ENCODE results near the gene SYT8.

The SYT8 gene

DNA sequence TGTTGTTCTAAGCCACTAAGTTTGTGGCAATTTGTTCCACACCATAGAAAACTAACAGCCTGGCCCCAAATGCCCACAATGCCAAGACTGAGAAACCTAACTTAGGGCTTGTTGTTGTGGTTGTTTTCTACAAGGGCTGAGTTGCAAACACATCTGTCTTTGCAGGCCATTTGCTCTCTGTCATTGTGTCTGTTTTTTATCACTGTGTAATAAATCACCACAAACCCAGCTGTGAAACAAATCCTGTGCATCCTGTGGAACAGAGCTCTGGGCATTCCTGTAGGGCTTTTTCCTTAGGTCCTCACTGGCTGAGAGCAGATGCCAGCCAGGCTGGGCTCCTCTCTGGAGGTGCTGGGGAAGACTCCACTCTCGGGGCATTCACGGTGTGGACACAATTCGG lies 15.7 kb upstream of the SYT8 start:
- DNase-seq: no peak

DNA sequence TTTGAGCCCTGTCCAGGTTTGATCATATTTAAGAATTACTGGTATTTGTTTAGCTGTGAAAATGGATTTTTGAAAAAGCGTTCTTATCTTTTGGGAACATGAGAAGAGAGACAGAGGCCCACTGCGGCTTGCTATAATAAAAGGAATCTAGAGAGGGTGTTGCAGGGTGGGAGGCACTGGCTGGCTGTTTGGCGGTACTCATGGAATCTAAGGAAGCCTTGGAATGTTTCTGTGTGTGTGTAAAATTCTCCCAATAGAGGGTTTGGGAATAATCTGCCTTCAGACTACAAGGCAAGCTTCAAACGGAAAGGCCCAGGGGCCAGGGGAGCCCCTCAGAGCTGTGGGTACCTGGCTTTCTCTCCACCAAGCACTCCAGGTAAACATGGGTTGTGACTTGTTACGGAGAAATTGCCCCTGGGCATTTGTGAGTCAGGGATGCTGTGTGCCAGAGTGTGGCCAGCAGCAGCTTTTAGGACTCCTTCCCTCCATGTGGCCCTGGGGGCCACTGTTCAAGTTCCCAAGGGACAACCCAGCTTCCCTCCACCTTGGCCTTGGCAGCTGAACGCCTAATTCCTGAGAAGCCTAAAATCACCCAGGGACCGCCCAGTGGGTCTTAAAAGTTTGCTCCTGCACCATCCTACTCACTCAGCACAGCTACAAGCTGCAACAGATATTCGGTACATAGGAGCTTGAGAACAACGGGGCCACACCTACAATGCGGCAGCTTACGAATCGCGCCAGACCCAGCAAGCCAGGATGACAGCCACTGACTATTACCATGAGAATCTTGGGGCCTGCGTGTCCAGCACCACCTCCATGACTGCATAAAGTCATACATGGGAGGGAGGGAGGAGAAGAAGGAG lies 14.1 kb upstream of the SYT8 start:
- no peak for DNase-seq

DNA sequence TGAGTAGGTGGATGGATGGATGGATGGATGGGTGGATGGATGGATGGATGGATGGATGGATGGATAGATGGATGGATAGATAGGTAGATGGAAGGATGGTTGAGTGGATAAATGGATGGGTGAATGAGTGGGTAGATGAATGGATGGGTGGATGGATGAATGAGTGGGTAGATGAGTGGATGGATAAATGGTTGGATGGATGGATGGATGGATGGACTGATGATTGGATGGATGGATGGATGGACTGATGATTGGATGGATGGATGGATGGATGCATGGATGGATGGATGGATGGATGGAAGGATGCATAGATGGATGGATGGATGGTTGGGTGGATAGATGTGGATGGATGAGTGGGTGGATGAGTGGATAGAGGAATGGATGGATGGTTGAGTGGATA lies 13.2 kb upstream of the SYT8 start:
- no peak for DNase-seq

DNA sequence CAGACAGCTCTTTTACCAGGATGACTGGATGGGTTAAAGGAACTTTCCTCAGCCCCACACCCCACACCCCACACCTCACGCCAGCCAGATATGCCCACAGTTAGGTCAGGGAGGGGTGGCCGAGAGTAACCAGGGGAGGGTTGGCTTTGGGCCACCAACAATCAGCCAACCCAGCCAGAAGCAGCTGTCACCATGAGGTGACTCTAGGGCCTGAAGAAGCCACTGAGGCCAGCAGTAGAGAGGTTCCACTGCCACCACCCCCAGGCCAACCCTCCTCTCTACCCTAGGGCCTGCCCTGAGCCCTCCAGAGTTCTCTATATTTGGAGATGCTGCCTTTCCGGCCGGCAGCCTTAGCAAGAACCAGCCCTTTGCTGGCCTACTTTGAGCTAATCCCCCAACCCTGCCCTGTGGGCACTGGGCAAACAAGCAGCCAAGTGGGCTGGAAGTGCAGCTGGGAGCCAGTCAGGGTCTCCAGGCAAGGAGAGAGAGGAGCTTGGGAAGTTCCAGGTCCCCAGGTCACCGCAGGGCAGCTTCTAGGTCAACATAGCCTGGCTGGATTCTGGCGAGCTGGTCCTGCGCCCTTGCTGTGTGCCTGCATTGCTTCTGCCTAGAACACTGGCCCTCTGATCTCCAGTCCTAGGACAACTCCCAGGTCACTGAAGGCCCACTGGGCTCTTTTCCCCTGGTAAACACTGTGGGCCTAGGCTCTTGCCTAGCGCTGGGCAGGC lies 12.0 kb upstream of the SYT8 start:
- DNase-seq: no peak

DNA sequence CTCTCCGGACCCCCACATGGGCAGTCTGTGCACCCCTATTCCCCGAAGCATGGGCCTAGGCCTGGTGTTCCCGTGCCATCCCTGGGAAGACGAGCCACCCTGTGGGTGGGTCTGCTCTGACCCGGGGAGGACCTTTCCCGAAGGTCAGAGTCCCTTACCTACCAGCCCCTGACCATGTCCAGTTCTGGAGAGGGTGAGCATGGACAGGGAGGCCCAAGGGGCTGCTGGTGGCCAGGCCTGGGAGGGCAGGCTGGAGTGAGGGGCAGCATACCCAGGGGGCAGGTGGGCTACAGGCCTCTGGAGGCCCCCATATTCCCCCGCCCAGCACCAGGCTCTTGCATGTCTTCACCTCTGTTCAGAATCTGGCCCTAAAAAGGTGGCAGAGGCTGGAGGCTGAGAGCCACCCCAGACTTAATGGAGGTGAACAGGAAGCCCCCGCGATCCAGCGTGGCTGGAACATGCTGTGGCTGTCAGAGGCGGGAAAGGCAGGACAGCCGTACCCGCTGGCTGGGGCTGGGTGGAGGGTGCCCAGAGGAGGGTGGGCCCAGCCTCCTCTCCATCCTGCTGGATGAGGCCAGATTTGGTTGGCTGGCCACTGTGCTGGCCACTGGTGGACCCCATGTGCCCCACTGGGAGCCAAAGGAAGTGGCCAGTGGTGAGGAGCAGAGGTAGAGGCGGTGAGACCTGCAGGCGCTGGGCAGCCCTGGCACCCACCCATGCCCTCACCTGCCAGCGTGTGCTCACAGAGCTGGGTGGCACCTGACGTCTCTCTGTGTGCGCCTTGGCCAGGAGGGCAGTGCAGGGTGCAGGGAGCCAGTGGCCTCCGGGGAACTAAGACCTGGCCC lies 11.2 kb upstream of the SYT8 start:
- DNase-seq: no peak

DNA sequence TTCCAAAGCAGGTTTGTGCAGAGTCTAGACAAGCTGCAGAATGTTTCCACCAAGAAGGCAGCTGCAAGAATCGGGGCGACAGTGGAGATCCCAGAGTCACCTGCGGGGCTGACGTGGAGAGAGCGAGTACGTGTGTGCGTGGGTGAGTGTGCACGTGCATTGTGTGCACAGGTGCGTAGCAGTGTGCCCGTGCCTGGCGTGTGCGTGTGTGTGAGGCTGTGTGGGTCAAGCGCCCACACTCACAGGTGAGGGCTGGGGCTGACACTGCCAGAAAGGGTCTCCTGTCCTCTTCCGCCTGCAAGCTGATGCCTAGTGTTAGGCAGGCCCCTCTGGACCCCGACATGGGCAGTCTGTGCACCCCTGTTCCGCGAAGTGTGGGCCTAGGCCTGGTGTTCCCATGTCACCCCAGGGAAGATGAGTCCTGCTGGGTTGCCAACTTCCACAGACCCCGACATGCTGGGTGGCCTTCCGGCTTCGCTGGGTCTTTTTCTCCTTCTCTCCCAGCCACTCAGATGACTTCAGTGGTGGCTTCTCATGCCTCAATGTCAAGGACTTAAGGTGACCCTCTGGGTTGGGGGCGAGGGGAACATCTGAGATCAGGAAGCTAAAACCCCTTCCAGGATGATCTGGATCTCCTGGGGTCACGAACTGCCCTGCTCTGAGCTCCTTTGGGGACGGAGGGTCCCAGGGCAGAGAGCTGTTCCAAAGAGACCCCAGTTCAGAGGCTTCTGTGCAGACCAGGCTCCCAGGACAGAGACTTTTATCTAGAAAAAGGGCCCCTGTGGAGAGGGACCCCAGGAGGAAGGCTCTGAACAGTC lies 10.4 kb upstream of the SYT8 start:
- DNase-seq: no peak

DNA sequence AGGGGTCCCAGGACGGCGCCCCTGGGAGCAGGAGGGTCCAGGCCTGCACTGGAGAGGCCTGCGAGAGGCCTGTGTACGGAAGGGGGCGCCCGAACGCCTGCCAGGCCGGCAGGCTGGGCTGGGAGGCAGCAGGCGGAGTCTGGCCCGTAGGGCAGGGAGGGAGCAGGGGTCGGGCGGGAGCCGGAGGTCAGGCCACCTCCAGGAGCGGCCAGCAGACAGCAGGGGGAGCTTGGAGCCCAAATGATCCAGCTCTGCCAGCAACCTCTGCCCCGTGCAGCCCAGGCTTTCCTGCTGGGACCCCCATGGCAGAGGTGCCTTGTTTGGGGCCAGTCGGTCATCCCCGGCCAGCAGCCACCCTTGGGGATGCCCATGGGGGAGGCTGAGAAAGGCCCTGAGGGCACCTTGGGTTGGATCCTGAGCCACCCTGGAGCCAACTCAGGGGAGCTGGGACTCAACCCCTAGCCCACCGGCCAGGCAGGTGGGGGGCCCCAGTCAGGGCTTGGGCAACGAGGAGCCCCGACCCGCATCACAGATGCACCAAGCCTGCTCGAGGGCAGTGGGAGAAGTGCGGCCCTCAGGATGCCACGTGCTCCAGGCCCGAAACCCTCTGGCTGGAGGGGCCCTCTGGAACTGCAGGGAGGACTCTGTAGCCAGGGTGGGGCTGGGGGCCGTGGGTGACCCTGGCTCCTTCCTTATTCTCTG lies 9.6 kb upstream of the SYT8 start:
- no peak for DNase-seq

DNA sequence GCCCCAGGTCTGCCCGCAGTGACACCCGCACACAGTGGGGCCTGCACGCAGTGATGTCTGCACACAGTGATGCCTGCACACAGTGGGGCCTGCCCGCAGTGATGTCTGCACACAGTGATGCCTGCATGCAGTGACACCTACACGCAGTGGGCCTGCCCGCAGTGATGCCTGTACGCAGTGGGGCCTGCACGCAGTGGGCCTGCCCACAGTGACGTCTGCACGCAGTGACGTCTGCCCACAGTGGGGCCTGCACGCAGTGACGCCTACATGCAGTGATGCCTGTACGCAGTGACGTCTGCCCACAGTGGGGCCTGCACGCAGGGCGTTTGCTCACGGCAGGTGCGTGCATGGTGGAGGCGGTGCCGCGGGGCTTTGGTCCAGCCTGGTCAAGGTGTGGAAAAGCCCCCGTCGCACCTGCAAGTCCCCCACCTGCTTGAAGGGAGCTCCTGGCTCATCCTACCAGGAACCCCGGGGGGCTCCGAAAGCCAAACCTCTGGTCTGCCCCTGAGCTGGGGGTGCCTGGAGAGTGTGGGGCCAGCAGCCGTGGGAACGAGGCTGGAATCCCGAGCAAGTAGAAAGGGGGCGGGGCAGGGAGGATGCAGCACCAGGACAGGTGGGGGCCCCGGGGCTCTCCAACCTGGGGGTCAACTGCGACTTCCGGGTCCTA lies 8.9 kb upstream of the SYT8 start:
- DNase-seq: no peak

DNA sequence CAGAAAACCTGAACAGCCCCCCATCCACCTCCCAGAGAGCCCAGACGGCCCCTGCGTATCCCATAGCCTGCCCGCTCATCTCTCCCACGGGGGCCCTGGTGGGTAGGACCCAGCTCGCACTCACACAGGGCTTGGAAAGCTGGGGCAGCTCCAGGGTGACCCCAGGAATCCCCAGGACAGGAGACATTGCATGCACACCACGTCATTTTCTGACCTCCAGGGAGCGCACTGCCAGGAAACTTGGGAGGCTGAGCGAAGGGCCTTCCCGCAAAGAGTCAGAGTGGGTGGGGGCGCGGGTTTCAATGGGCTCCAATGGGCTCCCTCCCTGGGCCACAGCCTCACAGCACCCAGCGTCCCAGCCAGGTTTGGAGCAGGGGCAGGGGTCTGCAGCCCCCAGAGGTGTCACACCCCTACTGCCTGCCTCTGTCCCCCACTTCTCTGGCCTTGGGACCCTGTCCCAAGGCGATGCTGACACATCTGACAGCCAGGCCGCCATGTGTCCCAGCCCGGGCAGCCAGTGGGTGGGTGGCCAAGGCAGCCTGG lies 8.2 kb upstream of the SYT8 start:
- no peak for DNase-seq

DNA sequence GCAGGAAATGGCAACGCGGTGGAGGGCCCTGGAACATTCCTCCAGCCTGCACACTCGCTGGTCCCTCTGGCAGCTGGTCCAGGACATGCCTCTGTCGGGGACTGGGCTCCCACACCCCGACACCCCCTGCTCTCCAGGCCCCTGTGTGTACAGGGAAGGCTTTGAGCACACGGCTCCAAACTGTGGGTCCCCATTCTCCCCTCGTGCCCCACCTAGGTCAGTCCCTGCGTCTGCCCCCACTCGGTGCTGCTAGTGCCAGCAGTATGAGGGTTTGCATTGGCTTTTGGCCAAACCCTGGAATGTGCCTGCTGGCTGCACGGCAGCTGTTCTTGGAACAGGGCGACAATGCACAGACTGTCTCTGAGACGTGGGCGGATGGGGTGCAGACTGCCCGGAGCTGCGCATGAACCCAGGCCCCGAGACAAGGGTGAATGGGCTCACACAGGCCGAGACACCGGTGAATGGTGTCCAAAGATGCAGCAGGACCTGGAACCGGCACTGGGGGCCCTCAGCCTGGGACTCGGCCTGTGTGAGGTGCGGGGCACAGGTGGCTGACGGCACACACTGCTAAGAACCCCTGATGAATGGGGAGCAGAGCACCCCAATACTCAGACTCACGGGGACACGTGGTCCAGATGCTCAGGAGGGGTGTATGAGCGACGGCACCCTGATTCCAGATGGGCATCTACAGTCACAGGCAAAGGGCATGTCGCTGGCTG lies 7.5 kb upstream of the SYT8 start:
- peak; percentile 16 to 37 for DNase-seq

DNA sequence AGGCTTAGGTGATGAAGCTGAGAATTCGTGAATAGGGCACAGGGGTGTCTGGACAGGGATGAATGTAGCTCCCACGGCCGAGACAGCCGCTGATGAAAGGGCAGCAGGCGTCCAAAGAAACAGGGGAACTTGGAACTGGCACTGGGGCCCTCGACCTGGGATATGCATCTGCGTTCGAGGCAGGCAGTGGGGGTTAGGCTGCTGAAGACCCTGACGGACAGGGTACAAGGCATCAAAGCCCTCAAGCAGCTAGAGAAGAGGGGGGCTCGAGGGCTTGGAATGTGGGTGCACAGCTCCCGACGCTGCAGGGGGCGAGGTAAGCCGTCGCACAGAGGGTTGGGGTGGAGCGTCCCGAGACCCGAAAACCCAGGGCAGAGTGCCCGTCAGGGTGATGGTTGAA lies 6.9 kb upstream of the SYT8 start:
- no peak for DNase-seq

DNA sequence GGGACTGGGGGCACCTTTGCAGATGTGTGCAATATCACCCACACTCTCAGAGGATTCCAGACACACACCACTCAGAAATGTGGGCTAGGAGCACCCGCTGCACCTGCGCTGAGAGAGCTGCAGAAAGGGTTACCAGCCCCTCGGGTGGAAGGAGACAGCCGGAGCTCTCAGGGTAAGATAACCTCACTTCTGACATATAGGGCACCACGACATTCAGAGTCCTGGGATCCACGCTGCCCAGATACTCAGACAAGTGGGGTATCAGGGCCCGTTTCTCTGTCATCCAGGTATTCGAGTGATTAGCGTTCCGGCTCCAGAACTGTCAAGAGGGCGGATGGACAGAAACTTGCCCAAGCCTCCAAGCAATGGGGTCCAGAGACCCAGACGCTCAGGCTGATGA lies 6.2 kb upstream of the SYT8 start:
- no peak for DNase-seq

DNA sequence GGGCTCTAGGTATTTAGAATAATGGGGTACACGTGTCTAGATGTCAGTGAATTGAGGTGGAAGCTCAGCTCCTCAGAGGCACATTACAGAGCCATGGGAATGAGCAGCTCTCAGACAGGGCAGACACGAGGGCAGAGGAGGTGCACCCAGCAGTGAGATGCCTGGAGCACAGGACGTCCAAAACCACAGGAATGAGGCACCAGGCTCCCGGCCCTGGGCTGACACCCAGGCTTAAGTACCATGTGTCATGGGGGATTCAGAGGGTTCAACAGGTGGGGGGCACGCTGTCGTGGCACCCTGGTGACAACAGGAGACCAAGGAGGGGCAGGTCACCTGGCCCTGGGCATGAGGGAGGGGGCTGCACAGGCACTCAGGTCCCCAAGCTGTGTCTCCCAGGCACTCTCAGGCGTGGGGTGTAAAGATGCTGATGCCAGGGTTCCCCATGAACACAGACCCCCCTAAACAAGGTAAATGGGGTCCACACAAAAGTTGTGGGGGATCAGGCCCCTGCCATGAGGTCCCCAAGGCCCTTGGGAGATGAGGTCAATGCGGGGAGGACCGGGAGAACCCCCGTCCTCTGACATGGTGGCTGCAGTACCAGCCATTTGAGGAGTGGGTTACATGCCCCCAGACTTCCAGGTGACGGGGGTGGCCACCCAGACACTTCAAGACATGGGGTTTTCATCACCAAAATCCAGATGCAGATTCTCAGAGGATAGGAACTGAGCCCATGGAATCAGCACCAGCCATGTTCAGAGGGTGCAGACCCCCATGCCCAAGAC lies 5.6 kb upstream of the SYT8 start:
- DNase-seq: no peak

DNA sequence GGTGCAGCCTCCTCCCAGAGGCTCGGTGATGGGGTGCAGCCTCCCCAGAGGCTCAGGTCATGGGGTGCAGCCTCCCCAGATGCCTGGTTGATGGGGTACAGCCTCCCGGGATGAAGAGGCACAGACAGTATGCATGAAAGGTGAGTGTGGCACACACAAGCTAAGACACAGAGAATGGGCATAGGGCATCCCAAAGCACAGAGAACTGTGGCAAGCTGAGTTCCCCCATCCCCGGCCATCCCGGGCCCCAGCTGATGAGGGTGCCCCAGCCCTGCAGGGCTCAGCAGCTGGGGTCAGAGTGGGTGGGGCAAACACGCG lies 4.8 kb upstream of the SYT8 start:
- no peak for DNase-seq

DNA sequence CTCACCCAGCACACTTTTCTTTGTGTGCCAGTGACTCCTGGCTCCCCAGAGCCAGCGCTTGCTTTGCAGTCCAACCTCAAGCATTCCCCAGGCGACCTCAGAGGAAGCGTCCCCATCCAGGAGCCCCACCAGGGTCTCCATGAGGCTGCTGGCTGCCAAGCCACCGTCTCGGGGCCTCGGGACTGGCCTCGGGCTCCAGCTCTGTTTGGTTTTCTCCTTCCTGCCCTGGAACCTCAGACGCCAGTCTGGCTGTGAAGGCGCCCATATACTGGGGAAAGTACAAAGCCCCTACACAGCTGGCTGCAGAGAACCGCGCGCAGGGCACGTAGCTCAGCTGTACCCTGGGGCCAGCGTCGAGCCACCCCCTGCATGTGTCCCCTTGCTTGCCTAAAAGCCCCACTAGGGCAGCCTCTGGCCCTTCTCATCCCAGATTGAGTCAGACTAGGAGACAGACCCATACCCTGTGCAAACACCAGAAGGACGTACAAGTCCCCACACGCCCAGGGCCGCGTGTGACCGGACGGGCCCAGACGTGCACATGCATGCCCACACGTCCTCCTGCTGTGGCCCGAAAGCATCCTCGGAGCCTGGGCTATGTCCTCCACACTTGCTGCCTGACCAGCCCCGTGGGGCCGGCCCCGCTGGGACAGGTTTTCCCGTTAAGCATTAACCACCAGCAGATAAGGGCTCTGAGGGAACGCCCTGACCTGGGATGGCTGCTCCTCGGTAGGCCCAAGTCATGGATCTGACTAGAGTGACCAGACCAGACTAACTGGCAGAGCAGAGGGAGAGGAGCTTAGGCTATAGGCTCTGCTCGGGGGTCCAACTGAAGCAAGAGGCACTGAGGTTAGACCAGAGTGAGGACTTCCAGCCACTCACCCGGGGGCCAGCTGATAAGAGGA lies 4.2 kb upstream of the SYT8 start:
- DNase-seq: no peak

DNA sequence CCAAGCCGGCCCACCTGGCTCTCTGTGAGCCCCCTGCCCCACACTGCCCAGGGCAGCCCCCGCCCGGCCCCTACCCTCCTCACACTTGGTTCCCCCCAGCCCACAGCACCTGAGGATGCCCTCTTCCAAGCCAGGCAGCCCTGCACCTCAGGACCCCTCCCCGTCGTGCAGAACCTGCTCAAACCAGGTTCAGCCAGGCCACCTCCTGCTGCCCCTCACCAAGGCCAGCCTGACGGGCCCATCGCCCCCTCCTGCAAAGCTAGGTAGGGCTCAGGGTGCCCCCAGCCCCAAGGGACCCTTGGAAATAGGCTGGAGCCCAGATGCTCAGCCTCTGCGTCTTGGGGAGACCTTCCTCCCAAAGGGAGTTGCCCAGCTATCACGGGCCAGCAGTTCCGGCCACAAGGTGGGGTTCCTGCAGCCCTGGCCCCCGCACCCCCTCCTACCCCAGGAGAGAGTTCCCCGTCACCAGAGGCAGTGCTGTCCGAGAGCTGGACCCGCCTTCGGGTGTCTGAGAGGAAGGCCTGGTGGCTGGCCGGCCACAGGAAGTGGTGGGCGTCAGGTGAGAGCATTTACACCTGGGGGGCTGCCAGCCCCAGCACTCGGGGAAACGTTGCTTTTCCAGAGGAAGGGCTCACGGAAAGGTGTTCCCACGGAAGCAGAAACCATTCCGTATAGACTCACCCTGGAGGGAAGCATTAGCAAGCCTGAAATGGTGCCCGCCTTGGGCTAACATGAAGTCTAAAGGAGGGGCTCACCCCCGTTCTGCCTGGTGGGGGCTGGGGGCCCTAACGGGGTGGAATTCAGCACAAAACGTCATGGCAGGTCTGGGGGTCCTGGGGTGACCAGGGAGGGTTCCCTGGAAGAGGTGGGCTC lies 3.2 kb upstream of the SYT8 start:
- no peak for DNase-seq

DNA sequence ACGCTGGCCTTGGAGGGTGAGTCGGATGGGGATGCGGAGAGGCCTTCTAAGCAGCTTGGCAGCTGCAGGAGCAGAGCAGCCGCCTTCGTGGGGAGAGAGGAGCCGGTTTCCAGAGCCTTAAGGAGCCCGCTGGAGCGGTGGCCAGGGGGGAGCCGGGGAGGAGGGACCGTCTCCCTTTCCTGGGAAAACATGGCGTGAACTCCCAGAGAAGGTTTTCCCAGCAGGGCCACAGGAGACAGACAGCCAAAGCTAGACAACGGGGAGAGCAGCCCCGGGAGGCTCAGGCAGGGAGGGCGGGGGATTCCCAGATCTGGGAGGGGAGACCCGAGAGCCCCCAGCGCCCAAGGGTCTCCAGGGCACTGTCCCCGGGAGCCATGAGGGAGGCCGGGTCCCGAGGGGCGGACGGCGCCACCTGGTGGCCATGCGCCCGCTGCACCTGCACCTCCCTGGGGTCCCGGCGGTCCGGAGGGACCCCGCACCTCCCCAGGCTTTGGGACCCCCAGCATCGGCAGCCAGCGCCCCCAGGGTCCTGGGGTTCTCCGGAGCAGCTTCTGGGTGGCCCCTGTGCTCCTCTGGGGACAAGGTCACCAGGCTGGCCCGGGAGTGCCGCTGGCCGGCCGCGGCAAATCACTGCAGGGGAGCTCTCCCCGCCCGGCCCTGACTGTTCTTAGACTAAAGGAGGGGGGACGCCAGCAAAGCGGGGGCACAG lies 2.4 kb upstream of the SYT8 start:
- peak in 1 of 2 donors; percentile 35 for DNase-seq
